NCI-H2196 (cell line): ENCODE results near the gene CPLX1.
A peak's percentile ranks its signal among the peaks of the same experiment; 100 is the strongest.

Source experiments
- DNase-seq: peaks from one replicate; lab custom pipeline; 2025; ENCODE audit not compliant: unreplicated experiment; lab: John Stamatoyannopoulos, UW

CPLX1 gene

GRCh38 chr4:856225-856901, 30.4 kb upstream of the CPLX1 start:
- no peak for DNase-seq

GRCh38 chr4:855880-856224, 29.9 kb upstream of the CPLX1 start:
- DNase-seq: no peak

GRCh38 chr4:854356-854755, 28.4 kb upstream of the CPLX1 start:
- no peak for DNase-seq

GRCh38 chr4:853416-853781, 27.5 kb upstream of the CPLX1 start:
- no peak for DNase-seq

DNA sequence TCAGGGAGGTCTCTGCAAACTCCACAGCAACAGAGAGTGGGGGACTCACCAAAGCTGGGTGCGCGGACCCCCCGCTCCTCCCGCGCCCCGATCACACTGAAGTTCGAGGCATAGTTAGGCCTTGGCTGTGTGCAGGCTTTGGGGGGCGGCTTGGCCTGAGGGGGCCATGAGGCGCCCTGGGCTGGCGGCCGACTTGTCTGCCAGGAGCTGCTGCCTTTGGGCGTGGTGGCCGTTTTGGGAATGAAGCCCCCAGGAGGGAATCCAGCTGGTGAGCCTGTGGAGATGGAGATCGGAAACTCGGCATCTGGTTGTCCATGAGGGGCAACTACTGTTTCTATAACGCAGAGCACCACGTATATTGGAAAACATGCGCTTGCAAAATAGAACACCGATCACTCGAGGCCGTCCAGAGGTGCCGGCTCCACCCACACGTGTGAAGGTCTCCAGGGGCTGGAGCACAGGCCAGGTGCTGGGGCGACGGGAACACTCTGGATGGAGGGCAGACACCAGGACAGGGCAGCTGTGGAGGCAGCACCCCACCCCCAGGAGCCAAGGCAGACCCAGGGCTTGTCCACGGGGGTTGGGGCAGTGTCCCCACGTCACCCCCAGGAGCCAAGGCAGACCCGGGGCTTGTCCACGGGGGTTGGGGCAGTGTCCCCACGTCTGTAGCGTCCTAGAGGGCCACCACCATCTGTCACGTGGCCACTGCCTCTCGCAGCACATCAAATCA, 25.9 kb upstream of the CPLX1 start:
- DNase-seq: no peak

DNA sequence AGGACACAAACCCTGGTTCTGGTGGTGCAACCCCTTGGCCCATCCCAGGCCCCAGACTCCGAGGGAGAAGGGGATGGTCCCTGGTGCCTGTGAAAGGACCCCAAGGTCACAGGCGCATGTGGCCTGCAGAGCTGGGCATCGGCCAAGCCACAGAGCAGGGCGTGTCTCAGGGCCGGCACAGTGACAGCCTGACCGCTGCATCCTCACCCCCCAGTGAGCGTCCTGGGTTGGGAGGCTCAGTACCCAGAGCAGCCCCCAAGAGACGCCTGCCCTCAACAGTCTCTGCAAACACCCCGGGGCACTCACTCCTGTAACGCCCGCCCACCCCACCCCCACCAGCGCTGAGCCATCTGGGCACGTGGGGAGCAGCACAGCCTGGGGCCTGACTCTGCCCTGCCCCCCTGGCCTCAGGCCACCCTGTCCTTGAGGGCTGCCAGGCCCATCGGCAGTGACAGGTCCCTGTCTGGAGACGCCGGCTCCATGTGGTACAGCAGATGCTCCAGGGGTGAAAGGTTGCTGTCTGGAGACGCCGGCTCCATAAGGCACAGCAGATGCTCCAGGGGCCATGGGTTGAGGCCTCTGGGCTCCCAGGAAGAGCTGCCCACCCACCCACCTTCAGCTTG, 24.5 kb upstream of the CPLX1 start:
- DNase-seq: no peak

GRCh38 chr4:849478-850175, 23.7 kb upstream of the CPLX1 start:
- no peak for DNase-seq

GRCh38 chr4:848803-849477, 23.0 kb upstream of the CPLX1 start:
- no peak for DNase-seq

GRCh38 chr4:848307-848691, 22.4 kb upstream of the CPLX1 start:
- DNase-seq: no peak

DNA sequence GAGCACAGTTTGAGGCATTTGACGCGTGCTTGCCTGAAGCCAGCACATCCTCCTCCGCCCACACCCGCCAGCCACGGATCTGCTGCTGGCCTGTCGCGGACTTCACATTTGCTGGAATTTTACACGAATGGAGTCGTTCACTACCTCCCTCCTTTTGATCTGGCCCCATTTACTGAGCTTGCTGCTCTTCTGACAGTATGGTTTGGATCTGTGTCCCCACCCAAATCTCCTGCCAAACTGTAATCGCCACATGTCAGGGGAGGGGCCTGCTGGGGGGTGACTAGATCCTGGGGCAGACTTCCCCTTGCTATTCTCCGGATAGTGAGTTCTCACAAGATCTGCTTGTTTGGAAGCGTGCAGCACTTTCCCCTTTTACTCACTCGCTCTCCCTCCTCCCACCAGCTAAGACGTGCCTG, 19.9 kb upstream of the CPLX1 start:
- no peak for DNase-seq

DNA sequence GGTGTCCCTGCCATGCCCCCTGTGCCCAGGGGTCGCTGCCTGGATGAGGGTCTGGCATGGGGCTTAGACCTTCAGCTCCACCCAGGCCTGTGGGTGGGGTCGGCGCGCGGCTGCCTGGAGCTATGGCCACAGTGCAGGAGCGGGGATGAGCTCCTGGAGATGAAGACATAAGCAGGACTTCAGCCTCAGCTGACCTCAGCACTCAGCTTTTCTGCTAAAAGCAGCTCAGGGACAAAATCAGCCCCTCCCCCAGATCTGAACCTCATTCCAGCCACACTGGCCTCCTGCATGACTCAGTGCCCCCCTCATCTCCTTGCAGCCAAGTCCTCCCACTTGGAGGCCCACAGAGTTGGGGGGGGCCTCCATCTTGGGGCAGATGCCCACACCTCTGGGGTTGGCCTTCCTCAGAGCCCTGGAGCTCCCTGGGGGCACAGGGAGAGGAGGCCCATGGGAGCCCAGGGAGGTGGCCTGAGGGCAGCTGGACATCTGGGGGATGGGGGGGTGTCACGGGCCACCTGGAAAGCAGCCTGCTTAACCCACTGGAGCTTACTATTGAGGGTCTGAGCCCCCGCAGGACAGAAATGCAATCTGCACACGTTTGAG, 19.4 kb upstream of the CPLX1 start:
- DNase-seq: no peak

GRCh38 chr4:844752-845232, 18.9 kb upstream of the CPLX1 start:
- DNase-seq: no peak

- DNase-seq: no peak
Measured at GRCh38 chr4:839675-840443, 13.9 kb upstream of the CPLX1 start.

DNA sequence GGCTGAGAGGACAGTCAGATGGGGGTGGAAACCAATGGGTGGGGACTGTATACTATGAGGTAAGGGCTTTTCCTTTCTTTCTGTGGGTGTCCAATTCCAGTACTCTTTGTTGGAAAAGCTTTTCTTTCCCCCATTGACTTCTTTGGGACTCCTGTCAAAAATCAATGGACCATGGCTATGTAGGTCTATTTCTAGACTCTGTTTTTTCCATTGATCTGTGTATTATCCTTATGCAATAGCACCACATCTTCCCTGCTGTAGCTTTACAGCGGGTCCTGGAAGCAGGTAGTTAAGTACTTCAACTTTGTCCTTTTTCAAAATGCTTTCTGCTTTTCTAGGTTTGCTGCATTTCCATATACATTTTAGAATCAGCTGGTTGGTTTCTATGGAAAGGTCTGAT, 11.8 kb upstream of the CPLX1 start:
- no peak for DNase-seq

DNA sequence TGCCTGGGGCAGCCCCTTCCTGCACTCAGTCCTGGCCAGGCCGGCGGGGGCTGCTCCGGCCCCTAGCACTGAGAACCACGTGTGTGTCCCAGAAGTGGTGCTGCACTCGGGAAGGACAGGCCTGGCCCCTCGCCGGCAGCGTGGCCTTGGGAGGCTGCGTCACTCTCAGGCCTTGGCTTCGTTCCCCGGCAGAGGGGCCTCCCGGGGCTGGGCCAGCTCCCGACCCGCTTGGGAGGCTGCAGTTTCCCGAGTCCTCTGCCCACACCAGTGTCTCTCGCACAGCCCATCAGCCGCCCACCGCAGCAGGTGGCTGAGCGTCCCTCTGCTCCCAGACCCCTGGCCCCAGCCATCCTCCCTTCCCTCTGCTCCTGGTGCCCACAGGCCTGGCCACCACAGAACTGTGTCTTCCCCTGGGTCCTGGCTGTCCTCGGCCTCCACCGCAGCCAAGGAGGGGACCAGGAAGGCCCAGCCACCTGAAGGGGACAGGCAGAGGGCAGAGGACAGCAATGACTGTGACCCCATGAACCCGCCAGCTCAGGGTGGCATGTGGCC, 10.9 kb upstream of the CPLX1 start:
- no peak for DNase-seq

GRCh38 chr4:836003-836511, 10.1 kb upstream of the CPLX1 start:
- DNase-seq: no peak

- DNase-seq: peak; percentile 81
Measured at GRCh38 chr4:835148-836002, 9.4 kb upstream of the CPLX1 start.

GRCh38 chr4:834368-835147, 8.6 kb upstream of the CPLX1 start:
- DNase-seq: no peak
